Brain microvascular endothelial cell (primary cell): ENCODE data around the gene EPS8L1.

Experiments
- DNase-seq: peaks from one replicate; pipeline ENCODE4 v3.0.0-alpha.2; 2020
- H3K27ac ChIP-seq: fragments of 250-450 bp; sonication (Bioruptor Pico); 2 replicates; pipeline ENCODE4 v1.5.1; 2020; ENCODE audit warnings: mild to moderate bottlenecking, moderate library complexity
- H3K27me3 ChIP-seq: fragments of 250-450 bp; sonication (Bioruptor Pico); replicated peaks from 2 replicates; pipeline ENCODE4 v1.5.1; 2020; ENCODE audit warnings: mild to moderate bottlenecking
- H3K36me3 ChIP-seq: fragments of 250-450 bp; sonication (Bioruptor Pico); replicated peaks from 2 replicates; pipeline ENCODE4 v1.5.1; 2020; ENCODE audit warnings: mild to moderate bottlenecking
- H3K4me3 ChIP-seq: 2 replicates; pipeline ENCODE4 v1.5.1; 2011; ENCODE audit warnings: low read depth, mild to moderate bottlenecking, control low read depth, low read length, moderate library complexity
- in situ Hi-C: cut with HindIII; loops from 2 replicates; pipeline ENCODE4 v1.10.0; 2017; ENCODE audit warnings: low sequenced_read_pairs, low pct_ligation_motif_present
- TF ChIP-seq, protein P1 (sequence below): IDR thresholded peaks from 2 replicates; pipeline ENCODE4 v1.5.1; 2011; ENCODE audit warnings: low read depth, mild to moderate bottlenecking, moderate library complexity, low read length, control low read depth, inconsistent platforms; ENCODE audit errors: missing control alignments

EPS8L1 gene

DNA sequence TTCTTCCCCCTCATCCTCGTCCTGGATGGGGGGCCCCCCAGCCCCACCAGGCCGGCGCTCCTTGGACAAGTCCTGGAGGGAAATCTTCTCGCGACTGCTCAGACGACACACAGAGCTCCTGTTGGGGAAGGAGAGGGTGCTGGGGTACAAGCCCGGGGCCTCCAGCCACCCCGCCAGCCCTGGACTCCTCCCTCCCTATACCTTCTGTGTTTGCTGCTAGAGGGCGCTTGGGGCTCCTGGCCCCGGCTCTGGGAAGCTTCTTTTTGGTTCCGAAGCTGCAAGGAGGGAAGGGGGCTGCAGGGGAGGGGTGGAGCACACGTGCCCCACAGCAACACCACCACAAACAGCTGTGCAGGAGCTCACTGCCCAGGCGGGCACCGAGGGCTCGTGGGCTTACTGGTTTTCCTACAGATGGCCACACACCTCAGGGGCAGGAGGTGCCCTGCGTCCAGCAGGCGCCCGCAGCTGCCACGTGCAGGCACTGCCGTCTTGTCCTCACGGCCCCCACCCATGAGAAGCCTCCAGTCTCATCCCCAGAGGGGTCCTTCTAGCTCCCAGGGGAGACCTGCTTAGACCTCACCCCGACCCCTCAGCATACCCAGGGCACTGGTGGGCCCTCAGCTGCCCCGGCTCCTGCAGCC, 20.5 kb downstream of the EPS8L1 start:
- no peaks in the 10 kb centered on the region for H3K27me3 ChIP-seq
- H3K27ac ChIP-seq, result no peak overlapping the region
- peaks cover 49% of the 10 kb centered on the region for H3K36me3 ChIP-seq
- no peak for DNase-seq
- no peak overlapping the region for H3K4me3 ChIP-seq
- TF ChIP-seq, protein P1, sequence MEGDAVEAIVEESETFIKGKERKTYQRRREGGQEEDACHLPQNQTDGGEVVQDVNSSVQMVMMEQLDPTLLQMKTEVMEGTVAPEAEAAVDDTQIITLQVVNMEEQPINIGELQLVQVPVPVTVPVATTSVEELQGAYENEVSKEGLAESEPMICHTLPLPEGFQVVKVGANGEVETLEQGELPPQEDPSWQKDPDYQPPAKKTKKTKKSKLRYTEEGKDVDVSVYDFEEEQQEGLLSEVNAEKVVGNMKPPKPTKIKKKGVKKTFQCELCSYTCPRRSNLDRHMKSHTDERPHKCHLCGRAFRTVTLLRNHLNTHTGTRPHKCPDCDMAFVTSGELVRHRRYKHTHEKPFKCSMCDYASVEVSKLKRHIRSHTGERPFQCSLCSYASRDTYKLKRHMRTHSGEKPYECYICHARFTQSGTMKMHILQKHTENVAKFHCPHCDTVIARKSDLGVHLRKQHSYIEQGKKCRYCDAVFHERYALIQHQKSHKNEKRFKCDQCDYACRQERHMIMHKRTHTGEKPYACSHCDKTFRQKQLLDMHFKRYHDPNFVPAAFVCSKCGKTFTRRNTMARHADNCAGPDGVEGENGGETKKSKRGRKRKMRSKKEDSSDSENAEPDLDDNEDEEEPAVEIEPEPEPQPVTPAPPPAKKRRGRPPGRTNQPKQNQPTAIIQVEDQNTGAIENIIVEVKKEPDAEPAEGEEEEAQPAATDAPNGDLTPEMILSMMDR, result no peak
- in situ Hi-C loops, result no loop called here

DNA sequence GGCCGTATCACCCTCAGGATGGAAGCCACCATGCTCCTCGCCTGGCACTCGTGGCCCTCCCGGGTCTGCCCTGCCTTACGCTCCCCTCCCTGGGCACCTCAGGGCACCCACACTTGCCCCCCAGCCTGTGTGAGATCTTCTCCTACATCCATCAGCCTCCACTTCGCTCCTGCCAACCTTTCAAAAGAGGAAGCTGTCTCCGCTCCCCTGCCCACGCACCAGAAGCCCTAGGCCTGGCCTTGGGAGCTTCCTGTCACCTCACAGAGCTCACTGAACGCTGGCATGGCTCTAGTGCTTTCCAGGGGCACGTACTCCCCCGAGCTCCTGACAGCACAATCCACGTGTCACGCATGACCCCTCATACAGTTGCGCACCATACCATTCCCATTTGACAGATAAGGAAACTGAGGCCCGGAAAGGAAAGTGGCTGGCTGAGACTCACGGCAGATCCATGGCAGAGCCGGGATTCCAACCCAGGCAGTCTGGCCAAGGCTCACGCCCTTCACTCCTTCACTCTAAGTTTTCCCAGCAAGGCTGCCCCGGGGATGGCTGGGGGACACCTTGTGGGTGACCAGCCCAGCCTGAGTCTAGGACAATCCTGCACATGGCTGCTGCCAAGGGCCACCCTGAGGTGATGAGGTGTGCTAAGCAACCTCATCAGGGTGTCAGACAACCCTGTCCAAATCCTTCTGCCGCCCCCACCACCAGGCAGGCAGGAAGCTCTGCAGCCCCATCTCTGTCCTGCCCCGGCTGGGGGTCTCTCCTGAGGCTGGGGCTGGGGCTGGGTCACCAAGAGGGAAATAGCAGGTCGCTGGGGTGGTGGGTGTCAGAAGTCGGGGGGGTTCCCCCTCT, 22.4 kb downstream of the EPS8L1 start:
- DNase-seq, result no peak
- TF ChIP-seq, protein P1, result no peak
- H3K27ac ChIP-seq, result no peak overlapping the region
- in situ Hi-C loops, result no loop called here
- H3K36me3 ChIP-seq, result peaks cover 50% of the 10 kb centered on the region
- H3K27me3 ChIP-seq, result no peaks in the 10 kb centered on the region
- no peak overlapping the region for H3K4me3 ChIP-seq

DNA sequence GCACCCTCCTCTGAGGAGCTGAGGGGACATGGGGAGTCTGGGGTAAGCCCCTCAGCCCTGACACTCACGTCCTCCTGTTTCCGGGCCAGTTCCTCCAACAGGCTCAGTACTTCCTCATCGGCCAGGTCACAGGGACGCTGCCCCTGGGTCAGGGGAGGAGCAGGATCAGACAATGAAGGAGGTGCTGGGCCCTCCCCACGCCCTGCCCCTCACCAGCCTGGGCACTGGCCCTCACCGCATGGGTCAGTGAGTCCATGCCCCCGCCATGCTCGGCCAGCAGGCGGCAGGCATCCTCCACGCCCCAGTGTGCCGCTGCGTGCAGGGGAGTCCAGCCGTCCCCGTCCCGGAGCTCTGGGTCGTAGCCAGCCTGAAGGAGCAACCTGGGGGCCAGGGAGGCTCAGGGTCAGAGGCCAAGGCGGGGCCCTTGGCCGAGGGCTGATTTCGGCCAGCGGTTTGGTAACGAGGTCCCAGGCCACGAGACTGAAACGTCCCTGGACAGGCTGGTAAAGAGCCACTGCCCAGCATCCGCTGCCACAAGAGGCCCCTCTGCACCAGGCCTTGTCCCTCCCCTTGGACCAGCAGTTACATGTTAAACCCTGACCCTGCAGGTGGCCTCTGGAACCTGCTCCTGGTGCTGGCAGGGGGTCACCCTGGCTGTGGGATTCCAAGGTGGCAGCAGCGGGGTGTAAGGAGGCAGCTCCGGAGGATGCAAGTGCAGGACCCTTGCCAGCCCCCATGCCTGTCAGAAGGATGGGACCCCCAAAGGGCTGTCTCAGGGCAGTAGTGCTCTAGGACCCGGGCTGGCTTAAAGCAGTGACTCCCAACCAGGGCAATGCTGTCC, 23.3 kb downstream of the EPS8L1 start:
- no peaks in the 10 kb centered on the region for H3K27me3 ChIP-seq
- peaks cover 55% of the 10 kb centered on the region for H3K36me3 ChIP-seq
- no peak overlapping the region for H3K4me3 ChIP-seq
- DNase-seq, result no peak
- in situ Hi-C loops, result no loop called here
- TF ChIP-seq, protein P1, result peak; percentile 33
- no peak overlapping the region for H3K27ac ChIP-seq

DNA sequence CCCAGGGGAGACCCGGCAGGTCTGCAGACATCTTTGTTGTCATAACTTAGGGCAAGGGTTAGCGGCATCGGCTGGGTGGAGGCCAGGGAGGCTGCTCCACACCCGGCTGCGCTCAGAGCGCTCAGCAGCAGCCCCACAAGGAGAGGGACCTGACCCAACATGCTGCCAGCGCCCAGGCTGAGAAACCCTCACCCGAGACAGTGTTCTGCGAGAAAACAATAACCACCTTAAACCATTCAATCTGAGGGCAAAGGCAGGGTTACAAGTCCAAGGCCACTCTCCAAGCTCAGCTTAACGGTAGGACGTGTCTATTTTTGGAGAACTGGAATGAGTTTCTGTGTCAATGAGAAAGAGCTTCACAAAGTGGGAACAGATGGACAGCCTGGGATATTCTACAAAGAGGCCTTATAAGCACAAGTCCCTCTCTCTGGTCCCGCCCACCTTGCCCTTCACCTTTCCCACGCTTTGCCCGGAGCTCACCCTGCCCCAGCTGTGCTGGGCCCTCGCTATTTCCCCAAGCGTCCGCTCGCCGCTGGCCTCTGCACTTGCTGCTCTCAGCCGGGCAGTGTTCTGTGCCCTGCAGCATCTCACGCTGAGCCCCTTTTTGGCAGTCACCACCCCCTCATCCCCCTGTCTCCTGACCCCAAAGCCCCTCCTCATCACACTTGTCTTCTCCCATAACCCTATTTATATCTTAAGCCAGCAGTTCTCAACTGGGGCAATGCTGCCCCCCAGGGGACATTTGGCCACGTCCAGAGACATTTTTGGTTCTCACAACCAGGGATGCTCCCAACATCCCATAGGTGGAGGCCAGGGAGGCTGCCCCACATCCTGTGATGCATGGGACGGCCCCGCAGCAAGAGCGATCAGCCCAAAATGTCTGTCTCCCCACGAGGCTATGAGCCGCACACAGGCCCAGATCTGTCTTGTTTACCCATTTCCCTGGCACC, 24.2 kb downstream of the EPS8L1 start:
- H3K36me3 ChIP-seq, result peaks cover 48% of the 10 kb centered on the region
- TF ChIP-seq, protein P1, result peak; percentile 53
- in situ Hi-C loops, result no loop called here
- H3K27me3 ChIP-seq, result no peaks in the 10 kb centered on the region
- no peak overlapping the region for H3K4me3 ChIP-seq
- H3K27ac ChIP-seq, result no peak overlapping the region
- peak; percentile 25 for DNase-seq

DNA sequence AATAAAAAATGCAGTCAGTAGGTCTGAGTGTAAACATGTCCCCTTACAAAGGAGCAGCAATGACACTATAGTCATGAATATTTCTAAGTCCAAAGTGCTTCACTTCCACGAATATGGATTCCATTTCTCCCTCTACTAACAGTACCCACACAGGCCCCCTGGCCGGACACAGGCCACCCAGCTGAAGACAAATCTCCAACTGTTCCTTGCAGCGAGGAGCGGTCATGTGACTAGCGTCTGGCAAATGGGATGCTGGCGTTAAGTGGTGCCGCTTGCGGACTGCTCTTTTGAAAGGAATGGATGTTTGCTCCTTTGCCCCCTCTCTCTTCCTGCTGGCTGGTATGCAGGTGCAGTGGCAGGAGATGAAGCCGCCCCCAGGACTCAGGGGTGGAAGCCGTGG, 25.6 kb downstream of the EPS8L1 start:
- H3K27me3 ChIP-seq, result no peaks in the 10 kb centered on the region
- in situ Hi-C loops, result no loop called here
- H3K36me3 ChIP-seq, result peaks cover 42% of the 10 kb centered on the region
- TF ChIP-seq, protein P1, result no peak
- no peak overlapping the region for H3K4me3 ChIP-seq
- DNase-seq, result no peak
- H3K27ac ChIP-seq, result no peak overlapping the region
